Testis (tissue), 3 donors: ENCODE results near the gene TBC1D22A. TPM values are rescaled to one million over a fixed set of nuclear protein-coding genes. Genes with fewer than 3 reads are reported as not detected.

ENCODE experiments used
- DNase-seq: peaks from one replicate; pipeline ENCODE4 v3.0.0-alpha.2; 2019
- H3K27ac ChIP-seq, 2 donors: fragments of 200-600 bp; sonication (generic); one replicate each; pipeline ENCODE4 v1.5.1; 2019
- H3K27me3 ChIP-seq: fragments of 200-600 bp; sonication (generic); one replicate; pipeline ENCODE4 v1.5.1; 2019
- H3K36me3 ChIP-seq: fragments of 200-600 bp; sonication (generic); one replicate; pipeline ENCODE4 v1.5.1; 2017; ENCODE audit warnings: low read depth; ENCODE audit errors: missing control alignments
- H3K4me1 ChIP-seq: fragments of 200-600 bp; sonication (generic); one replicate; pipeline ENCODE4 v1.5.1; 2019
- H3K4me3 ChIP-seq, 2 donors: fragments of 200-600 bp; sonication (generic); one replicate each; pipeline ENCODE4 v1.5.1; 2017 to 2019
- H3K9me3 ChIP-seq: fragments of 200-600 bp; sonication (generic); one replicate; pipeline ENCODE4 v1.5.1; 2017
- CTCF ChIP-seq, 3 experiments: fragments of 450-650 bp in 2 of 3; fragments of 200-600 bp in 1 of 3; sonication (generic) in 1 of 3; IDR thresholded peaks; one replicate each; pipeline ENCODE4 v1.5.1; 2016 to 2019; ENCODE audit warnings: antibody characterized with exemption in 3 of 3, mild to moderate bottlenecking in 2 of 3, moderate library complexity in 1 of 3
- POLR2A ChIP-seq: fragments of 450-650 bp; IDR thresholded peaks from one replicate; pipeline ENCODE4 v1.6.1; 2017; ENCODE audit warnings: antibody characterized with exemption, mild to moderate bottlenecking, moderate library complexity
- whole genome bisulfite sequencing, 2 donors: methylation state at CpG; one replicate each; pipeline ENCODE4 v1.1.5; 2018; 5-methylcytosine and 5-hydroxymethylcytosine counted together
- intact Hi-C: fragments of 100-400 bp; cut with DNase I; formaldehyde crosslinking; loops from one replicate; pipeline ENCODE4 v1.15.1; 2023; ENCODE audit warnings: low total_unique reads
- polyA plus RNA-seq: library from polyadenylated mRNA; stranded (reverse); fragments of 350-450 nt; fragmentation: Illumina TruSeq; extraction: RNeasy Lipid Tissue Mini Kit (QIAGEN cat#74804); gene quantifications from one replicate; pipeline ENCODE4 v1.2.3, GENCODE V29; 2014; ENCODE audit warnings: low read depth, low replicate concordance; ENCODE audit not compliant: insufficient read depth
- total RNA-seq, 2 donors: library from RNA; depleted of rRNA; stranded (reverse); fragments of >200 nt; gene quantifications; one replicate each; pipeline ENCODE4 v1.2.3, GENCODE V29; 2016

Gene TBC1D22A
- total and polyA plus RNA-seq, 3 donors from 2014 or later, result 16.6 to 32.8 (median 28.5) TPM

GRCh38 chr22:46969491-46969890, 207.0 kb downstream of the TBC1D22A start:
- no peaks in the 10 kb centered on the region for H3K9me3 ChIP-seq
- 86 to 100% methylated on average over 4 of the region's 4 CpGs for WGBS, 2 donors
- no peak for DNase-seq
- intact Hi-C loops, result no loop called here
- TF ChIP-seq CTCF (IDR thresholded peaks at IDR 0.05) (no peak), POLR2A (no peak)
- H3K36me3 ChIP-seq, result no peaks in the 10 kb centered on the region
- H3K4me3 ChIP-seq, result no peak overlapping the region
- no peaks in the 10 kb centered on the region for H3K27me3 ChIP-seq
- peaks cover 20% of the 10 kb centered on the region for H3K4me1 ChIP-seq
- no peak overlapping the region for H3K27ac ChIP-seq

GRCh38 chr22:46969961-46970360, 207.5 kb downstream of the TBC1D22A start:
- no peaks in the 10 kb centered on the region for H3K9me3 ChIP-seq
- H3K36me3 ChIP-seq, result no peaks in the 10 kb centered on the region
- 89 to 94% methylated on average over 5 to 6 of the region's 6 CpGs for WGBS, 2 donors
- H3K27me3 ChIP-seq, result no peaks in the 10 kb centered on the region
- DNase-seq, result no peak
- intact Hi-C loops, result no loop called here
- no peak overlapping the region for H3K27ac ChIP-seq
- peaks cover 20% of the 10 kb centered on the region for H3K4me1 ChIP-seq
- TF ChIP-seq POLR2A (no peak), CTCF (IDR thresholded peaks at IDR 0.05) (no peak)
- H3K4me3 ChIP-seq, result no peak overlapping the region

- TF ChIP-seq CTCF (IDR thresholded peaks at IDR 0.05) (no peak), POLR2A (no peak)
- Histone ChIP-seq H3K4me1 (peaks cover 20% of the 10 kb centered on the region), H3K9me3 (no peaks in the 10 kb centered on the region), H3K4me3 (no peak overlapping the region), H3K27ac (peak overlapping the region in 1 of 2 donors; percentile 69), H3K27me3 (no peaks in the 10 kb centered on the region), H3K36me3 (no peaks in the 10 kb centered on the region)
- intact Hi-C loops, result no loop called here
- no peak for DNase-seq
- 82 to 88% methylated on average over 13 of the region's 13 CpGs for WGBS, 2 donors
Measured at GRCh38 chr22:46970411-46971098, 208.1 kb downstream of the TBC1D22A start.

GRCh38 chr22:46971099-46971763, 208.8 kb downstream of the TBC1D22A start:
- Histone ChIP-seq H3K27me3 (no peaks in the 10 kb centered on the region), H3K27ac (peak overlapping the region; percentile 50 to 69), H3K4me1 (peaks cover 16% of the 10 kb centered on the region), H3K36me3 (no peaks in the 10 kb centered on the region), H3K4me3 (no peak overlapping the region), H3K9me3 (no peaks in the 10 kb centered on the region)
- peak; percentile 70 for DNase-seq
- WGBS, 2 donors, result 41 to 50% methylated on average over 17 of the region's 17 CpGs
- TF ChIP-seq POLR2A (no peak), CTCF (IDR thresholded peaks at IDR 0.05) (no peak)
- intact Hi-C loops, result no loop called here
